Ascending aorta (tissue), 2 donors: ENCODE results near the gene COPRS. TPM values are rescaled to one million over a fixed set of nuclear protein-coding genes. Genes with fewer than 3 reads are reported as not detected.

Source experiments
- DNase-seq, 2 donors: peaks; one replicate each; pipeline ENCODE4 v3.0.0-alpha.2; 2019; ENCODE audit warnings: low spot score in 2 of 2
- H3K27ac ChIP-seq, 2 donors: fragments of 200-600 bp; sonication (generic); one replicate each; pipeline ENCODE4 v1.5.1; 2016 to 2017; ENCODE audit warnings: mild to moderate bottlenecking in 1 of 2
- H3K27me3 ChIP-seq: fragments of 200-600 bp; sonication (generic); one replicate; pipeline ENCODE4 v1.5.1; 2017
- H3K36me3 ChIP-seq, 2 donors: fragments of 200-600 bp; sonication (generic); one replicate each; pipeline ENCODE4 v1.5.1; 2016
- H3K4me1 ChIP-seq, 2 donors: fragments of 200-600 bp; sonication (generic); one replicate each; pipeline ENCODE4 v1.5.1; 2016 to 2017; ENCODE audit warnings: mild to moderate bottlenecking in 1 of 2
- H3K4me3 ChIP-seq, 2 donors: fragments of 200-600 bp; sonication (generic); one replicate each; pipeline ENCODE4 v1.5.1; 2016 to 2017; ENCODE audit warnings: mild to moderate bottlenecking in 1 of 2
- H3K9me3 ChIP-seq, 2 donors: fragments of 200-600 bp; sonication (generic); one replicate each; pipeline ENCODE4 v1.5.1; 2016
- CTCF ChIP-seq, 3 experiments: fragments of 200-600 bp in 2 of 3; fragments of 450-650 bp in 1 of 3; sonication (generic) in 2 of 3; IDR thresholded peaks; one replicate each; pipeline ENCODE4 v1.5.1; 2016 to 2019; ENCODE audit warnings: antibody characterized with exemption in 3 of 3, mild to moderate bottlenecking in 1 of 3, moderate library complexity in 1 of 3
- intact Hi-C: fragments of 100-400 bp; cut with DNase I; formaldehyde crosslinking; loops from one replicate; pipeline ENCODE4 v1.15.1; 2023
- total RNA-seq: library from RNA; depleted of rRNA; stranded (reverse); fragments of >200 nt; gene quantifications from one replicate; pipeline ENCODE4 v1.1.0, GENCODE V29; 2016

Gene COPRS
- total RNA-seq, 1 donor from 2014 or later = 92.1 TPM

GRCh38 chr17:31877911-31878702 is 19.1 kb upstream of the COPRS start:
- Histone ChIP-seq H3K27ac (peak overlapping the region; percentile 78 to 86), H3K36me3 (peaks cover 50 to 71% of the 10 kb centered on the region in 2 donors), H3K27me3 (no peaks in the 10 kb centered on the region), H3K4me3 (peak overlapping the region in 1 of 2 donors; percentile 7), H3K9me3 (no peaks in the 10 kb centered on the region), H3K4me1 (peaks cover 0 to 13% of the 10 kb centered on the region in 2 donors)
- intact Hi-C loops = loop anchor here (2.0 kb wide), 1 partner anchor 19 kb away; the partner anchor contains the start of gene COPRS
- DNase-seq = peak in 1 of 2 donors; percentile 65
- TF ChIP-seq CTCF (IDR thresholded peaks at IDR 0.05) = no peak

DNA sequence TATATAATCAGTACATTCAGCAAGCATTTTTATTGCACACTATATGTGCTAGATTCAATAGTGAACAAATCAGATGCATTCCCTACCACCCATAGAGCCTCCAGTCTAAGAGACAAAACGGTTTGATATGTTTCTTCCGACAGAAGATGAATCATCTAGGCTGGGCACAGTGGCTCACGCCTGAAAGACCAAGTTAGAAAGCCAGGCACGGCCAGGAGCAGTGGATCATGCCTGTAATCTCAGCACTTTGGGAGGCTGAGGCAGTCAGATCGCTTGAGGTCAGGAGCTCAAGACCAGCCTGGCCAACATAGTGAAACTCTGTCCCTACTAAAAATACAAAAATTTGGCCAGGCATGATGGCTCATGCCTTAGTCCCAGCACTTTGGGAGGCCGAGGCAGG is 18.3 kb upstream of the COPRS start:
- H3K4me3 ChIP-seq = no peak overlapping the region
- intact Hi-C loops = loop anchor here (2.0 kb wide), 1 partner anchor 19 kb away; the partner anchor contains the start of gene COPRS
- H3K4me1 ChIP-seq = peaks cover 0 to 13% of the 10 kb centered on the region in 2 donors
- H3K36me3 ChIP-seq = peaks cover 53 to 72% of the 10 kb centered on the region in 2 donors
- H3K9me3 ChIP-seq = no peaks in the 10 kb centered on the region
- no peak for TF ChIP-seq CTCF (IDR thresholded peaks at IDR 0.05)
- peak overlapping the region; percentile 78 to 86 for H3K27ac ChIP-seq
- DNase-seq = peak; percentile 16 to 70
- no peaks in the 10 kb centered on the region for H3K27me3 ChIP-seq

- peaks cover 60 to 80% of the 10 kb centered on the region in 2 donors for H3K36me3 ChIP-seq
- no peak overlapping the region for H3K27ac ChIP-seq
- H3K4me3 ChIP-seq = no peak overlapping the region
- DNase-seq = no peak
- intact Hi-C loops = no loop called here
- no peaks in the 10 kb centered on the region for H3K27me3 ChIP-seq
- no peak for TF ChIP-seq CTCF (IDR thresholded peaks at IDR 0.05)
- peaks cover 0 to 13% of the 10 kb centered on the region in 2 donors for H3K4me1 ChIP-seq
- no peaks in the 10 kb centered on the region for H3K9me3 ChIP-seq
These were observed 16.0 kb upstream of the COPRS start for GRCh38 chr17:31875081-31875480.

- Histone ChIP-seq H3K4me1 (no peaks in the 10 kb centered on the region), H3K4me3 (no peak overlapping the region), H3K36me3 (peaks cover 76 to 95% of the 10 kb centered on the region in 2 donors), H3K9me3 (no peaks in the 10 kb centered on the region), H3K27me3 (no peaks in the 10 kb centered on the region), H3K27ac (no peak overlapping the region)
- intact Hi-C loops = no loop called here
- no peak for TF ChIP-seq CTCF (IDR thresholded peaks at IDR 0.05)
- DNase-seq = no peak
These were observed 10.9 kb upstream of the COPRS start for GRCh38 chr17:31869797-31870568.

DNA sequence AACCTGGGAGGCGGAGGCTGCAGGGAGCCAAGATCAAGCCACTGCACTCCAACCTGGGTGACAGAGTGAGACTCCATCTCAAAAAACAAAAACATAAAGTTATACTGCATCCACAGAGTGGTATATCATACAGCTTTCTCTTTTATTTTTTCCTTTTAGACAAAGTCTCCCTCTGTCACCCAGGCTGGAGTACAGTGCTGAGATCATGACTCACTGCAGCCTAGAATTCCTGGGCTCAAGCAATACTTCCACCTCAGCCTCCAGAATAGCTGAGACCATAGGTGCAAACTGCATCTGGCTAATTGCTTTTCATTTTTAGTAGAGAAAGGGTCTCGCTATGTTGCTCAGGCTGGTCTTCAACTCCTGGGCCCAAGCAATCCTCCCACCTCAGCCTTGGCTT is 10.0 kb upstream of the COPRS start:
- TF ChIP-seq CTCF (IDR thresholded peaks at IDR 0.05) = no peak
- no peaks in the 10 kb centered on the region for H3K27me3 ChIP-seq
- DNase-seq = no peak
- intact Hi-C loops = no loop called here
- peaks cover 84 to 97% of the 10 kb centered on the region in 2 donors for H3K36me3 ChIP-seq
- H3K9me3 ChIP-seq = no peaks in the 10 kb centered on the region
- no peak overlapping the region for H3K27ac ChIP-seq
- H3K4me1 ChIP-seq = no peaks in the 10 kb centered on the region
- H3K4me3 ChIP-seq = no peak overlapping the region
